Heart left ventricle (tissue), 13 donors: ENCODE measurements around the gene UBE2Q2.

ENCODE experiments used
- POLR2A ChIP-seq, 2 donors: fragments of 450-650 bp; IDR thresholded peaks; one replicate each; pipeline ENCODE4 v1.6.1; 2017; ENCODE audit warnings: antibody characterized with exemption in 2 of 2, mild to moderate bottlenecking in 2 of 2, moderate library complexity in 2 of 2
- TF ChIP-seq, protein P1 (sequence below), 12 donors: fragments of 200-600 bp; sonication (generic) in 4 of 12; IDR thresholded peaks; one replicate each; pipeline versions ENCODE4 v1.5.0 to v1.8.0; 2018 to 2022; ENCODE audit warnings: antibody characterized with exemption in 12 of 12, mild to moderate bottlenecking in 5 of 12
- donor health status: ischemic (EF 13 %, LVEDD 7.1; RV severe dilation, severe dysfunction).
- donor health status: DM: no; HTN: yes; CAD: no.
- donor health status: DM: no; HTN: no; CAD: no.
- donor health status: ischemic (EF 25% LVEDD 6.9; RV normal size, moderate dysfunction).
- donor health status: ischemic (EF 25% LVEDD 5.7; RV mildly dilated, moderate dysfunction).
- donor health status: ischemic (EF 35%, LVEDD 5.7; RV mildly dilated, moderate dysfunction).
- donor health status: nonischemic (EF 11% LVEDD 7.7; RV severe dilation, severe dysfunction).
- donor health status: DM: yes; HTN: yes; CAD: no.
- donor health status: PGD.
- donor health status: ischemic (EF 29% LVEDD 5.4; RV normal size, mild dysfunction).
- donor health status: nonischemic (EF 23%, LVEDD 6.1; RV moderate dilation, normal function).

DNA sequence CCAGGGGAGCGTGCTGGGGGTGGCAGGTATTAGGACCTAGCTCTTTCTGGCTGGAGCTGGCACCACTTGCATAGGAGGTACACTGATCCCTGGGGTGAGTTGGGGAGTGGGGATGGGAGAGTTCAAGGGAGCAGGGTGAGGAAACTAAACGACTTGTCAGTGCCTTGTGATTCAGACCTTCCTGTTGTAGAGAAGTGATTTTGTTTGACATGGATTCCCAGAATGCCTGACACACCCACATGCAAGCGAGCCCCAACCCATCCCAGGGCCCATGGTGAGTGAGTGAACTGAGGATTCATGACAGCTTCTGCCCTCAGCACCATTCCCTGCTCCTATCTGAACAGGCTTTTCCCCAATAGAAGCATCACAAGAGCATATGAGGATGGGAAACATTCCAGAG lies 15.6 kb upstream of the UBE2Q2 start:
- TF ChIP-seq, protein P1, sequence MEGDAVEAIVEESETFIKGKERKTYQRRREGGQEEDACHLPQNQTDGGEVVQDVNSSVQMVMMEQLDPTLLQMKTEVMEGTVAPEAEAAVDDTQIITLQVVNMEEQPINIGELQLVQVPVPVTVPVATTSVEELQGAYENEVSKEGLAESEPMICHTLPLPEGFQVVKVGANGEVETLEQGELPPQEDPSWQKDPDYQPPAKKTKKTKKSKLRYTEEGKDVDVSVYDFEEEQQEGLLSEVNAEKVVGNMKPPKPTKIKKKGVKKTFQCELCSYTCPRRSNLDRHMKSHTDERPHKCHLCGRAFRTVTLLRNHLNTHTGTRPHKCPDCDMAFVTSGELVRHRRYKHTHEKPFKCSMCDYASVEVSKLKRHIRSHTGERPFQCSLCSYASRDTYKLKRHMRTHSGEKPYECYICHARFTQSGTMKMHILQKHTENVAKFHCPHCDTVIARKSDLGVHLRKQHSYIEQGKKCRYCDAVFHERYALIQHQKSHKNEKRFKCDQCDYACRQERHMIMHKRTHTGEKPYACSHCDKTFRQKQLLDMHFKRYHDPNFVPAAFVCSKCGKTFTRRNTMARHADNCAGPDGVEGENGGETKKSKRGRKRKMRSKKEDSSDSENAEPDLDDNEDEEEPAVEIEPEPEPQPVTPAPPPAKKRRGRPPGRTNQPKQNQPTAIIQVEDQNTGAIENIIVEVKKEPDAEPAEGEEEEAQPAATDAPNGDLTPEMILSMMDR (IDR thresholded peaks at IDR 0.05) = no peak
- no peak for TF ChIP-seq POLR2A (IDR thresholded peaks at IDR 0.05)
